Measurements from ENCODE around the gene ATIC.
"Not testable (repeated sequence)": the region's sequence is repeated elsewhere in the genome, so short reads cannot be mapped to it uniquely, and the experiment has no call there.

The ATIC gene

GRCh38 chr2:215358891-215359575 lies 47.2 kb downstream of the ATIC start:
- H3K36me3 ChIP-seq (ENCODE audit: control insufficient read depth in 1 of 2, insufficient read depth in 2 of 2, low read length in 2 of 2) = peaks cover 3 to 8% of the 10 kb centered on the region in 2 donors

GRCh38 chr2:215359576-215359922 lies 47.7 kb downstream of the ATIC start:
- Histone ChIP-seq H3K4me1 (ENCODE audit: control insufficient read depth in 1 of 2, insufficient read depth in 2 of 2, low read length in 2 of 2) (no peaks in the 10 kb centered on the region), H3K27ac (ENCODE audit: low read depth, low read length) (no peak overlapping the region), H3K9ac (ENCODE audit: low read depth in 1 of 2, low read length in 2 of 2) (no peak overlapping the region), H3K27me3 (ENCODE audit: control insufficient read depth in 1 of 2, insufficient read depth in 2 of 2, low read length in 2 of 2) (no peaks in the 10 kb centered on the region), H3K9me3 (ENCODE audit: control insufficient read depth in 1 of 2, low read length in 2 of 2) (no peaks in the 10 kb centered on the region), H3K4me3 (ENCODE audit: low read depth in 1 of 2, low read length in 2 of 2) (no peak overlapping the region), H3K36me3 (ENCODE audit: control insufficient read depth in 1 of 2, insufficient read depth in 2 of 2, low read length in 2 of 2) (peaks cover 4 to 8% of the 10 kb centered on the region in 2 donors)

More at GRCh38 chr2:215358891-215359575, 47.2 kb downstream of the ATIC start:
- Histone ChIP-seq H3K4me1 (ENCODE audit: control insufficient read depth in 1 of 2, insufficient read depth in 2 of 2, low read length in 2 of 2) (no peaks in the 10 kb centered on the region), H3K27me3 (ENCODE audit: control insufficient read depth in 1 of 2, insufficient read depth in 2 of 2, low read length in 2 of 2) (no peaks in the 10 kb centered on the region), H3K27ac (ENCODE audit: low read depth, low read length) (no peak overlapping the region), H3K4me3 (ENCODE audit: low read depth in 1 of 2, low read length in 2 of 2) (no peak overlapping the region), H3K9me3 (ENCODE audit: control insufficient read depth in 1 of 2, low read length in 2 of 2) (no peaks in the 10 kb centered on the region), H3K9ac (ENCODE audit: low read depth in 1 of 2, low read length in 2 of 2) (no peak overlapping the region)

- not testable (repeated sequence) for H3K4me3 ChIP-seq (ENCODE audit: low read depth in 1 of 2, low read length in 2 of 2); H3K9ac ChIP-seq (ENCODE audit: low read depth in 1 of 2, low read length in 2 of 2); H3K9me3 ChIP-seq (ENCODE audit: control insufficient read depth in 1 of 2, low read length in 2 of 2); H3K4me1 ChIP-seq (ENCODE audit: control insufficient read depth in 1 of 2, insufficient read depth in 2 of 2, low read length in 2 of 2); H3K27me3 ChIP-seq (ENCODE audit: control insufficient read depth in 1 of 2, insufficient read depth in 2 of 2, low read length in 2 of 2); H3K27ac ChIP-seq (ENCODE audit: low read depth, low read length); H3K36me3 ChIP-seq (ENCODE audit: control insufficient read depth in 1 of 2, insufficient read depth in 2 of 2, low read length in 2 of 2)
Measured at GRCh38 chr2:215360059-215360458, 48.2 kb downstream of the ATIC start.

GRCh38 chr2:215360596-215360995 lies 48.7 kb downstream of the ATIC start:
- H3K4me1 ChIP-seq (ENCODE audit: control insufficient read depth in 1 of 2, insufficient read depth in 2 of 2, low read length in 2 of 2) = no peaks in the 10 kb centered on the region
- no peaks in the 10 kb centered on the region for H3K9me3 ChIP-seq (ENCODE audit: control insufficient read depth in 1 of 2, low read length in 2 of 2)
- peaks cover 8 to 11% of the 10 kb centered on the region in 2 donors for H3K36me3 ChIP-seq (ENCODE audit: control insufficient read depth in 1 of 2, insufficient read depth in 2 of 2, low read length in 2 of 2)
- no peak overlapping the region for H3K4me3 ChIP-seq (ENCODE audit: low read depth in 1 of 2, low read length in 2 of 2)
- no peaks in the 10 kb centered on the region for H3K27me3 ChIP-seq (ENCODE audit: control insufficient read depth in 1 of 2, insufficient read depth in 2 of 2, low read length in 2 of 2)
- no peak overlapping the region for H3K27ac ChIP-seq (ENCODE audit: low read depth, low read length)
- H3K9ac ChIP-seq (ENCODE audit: low read depth in 1 of 2, low read length in 2 of 2) = no peak overlapping the region

- Histone ChIP-seq H3K9ac (ENCODE audit: low read depth in 1 of 2, low read length in 2 of 2) (no peak overlapping the region), H3K27me3 (ENCODE audit: control insufficient read depth in 1 of 2, insufficient read depth in 2 of 2, low read length in 2 of 2) (no peaks in the 10 kb centered on the region), H3K4me1 (ENCODE audit: control insufficient read depth in 1 of 2, insufficient read depth in 2 of 2, low read length in 2 of 2) (no peaks in the 10 kb centered on the region), H3K4me3 (ENCODE audit: low read depth in 1 of 2, low read length in 2 of 2) (no peak overlapping the region), H3K9me3 (ENCODE audit: control insufficient read depth in 1 of 2, low read length in 2 of 2) (no peaks in the 10 kb centered on the region), H3K27ac (ENCODE audit: low read depth, low read length) (no peak overlapping the region), H3K36me3 (ENCODE audit: control insufficient read depth in 1 of 2, insufficient read depth in 2 of 2, low read length in 2 of 2) (peaks cover 8 to 11% of the 10 kb centered on the region in 2 donors)
Measured at GRCh38 chr2:215361211-215361875, 49.5 kb downstream of the ATIC start.

GRCh38 chr2:215361876-215362561 lies 50.2 kb downstream of the ATIC start:
- Histone ChIP-seq H3K36me3 (ENCODE audit: control insufficient read depth in 1 of 2, insufficient read depth in 2 of 2, low read length in 2 of 2) (peaks cover 8 to 11% of the 10 kb centered on the region in 2 donors), H3K4me3 (ENCODE audit: low read depth in 1 of 2, low read length in 2 of 2) (no peak overlapping the region), H3K4me1 (ENCODE audit: control insufficient read depth in 1 of 2, insufficient read depth in 2 of 2, low read length in 2 of 2) (no peaks in the 10 kb centered on the region)

GRCh38 chr2:215362562-215362904 lies 50.7 kb downstream of the ATIC start:
- Histone ChIP-seq H3K9ac (ENCODE audit: low read depth in 1 of 2, low read length in 2 of 2) (no peak overlapping the region), H3K27ac (ENCODE audit: low read depth, low read length) (no peak overlapping the region), H3K27me3 (ENCODE audit: control insufficient read depth in 1 of 2, insufficient read depth in 2 of 2, low read length in 2 of 2) (no peaks in the 10 kb centered on the region), H3K4me3 (ENCODE audit: low read depth in 1 of 2, low read length in 2 of 2) (no peak overlapping the region), H3K9me3 (ENCODE audit: control insufficient read depth in 1 of 2, low read length in 2 of 2) (no peaks in the 10 kb centered on the region), H3K36me3 (ENCODE audit: control insufficient read depth in 1 of 2, insufficient read depth in 2 of 2, low read length in 2 of 2) (peaks cover 8 to 11% of the 10 kb centered on the region in 2 donors), H3K4me1 (ENCODE audit: control insufficient read depth in 1 of 2, insufficient read depth in 2 of 2, low read length in 2 of 2) (no peaks in the 10 kb centered on the region)

More at GRCh38 chr2:215361876-215362561, 50.2 kb downstream of the ATIC start:
- H3K27ac ChIP-seq (ENCODE audit: low read depth, low read length) = no peak overlapping the region
- no peaks in the 10 kb centered on the region for H3K9me3 ChIP-seq (ENCODE audit: control insufficient read depth in 1 of 2, low read length in 2 of 2)
- no peak overlapping the region for H3K9ac ChIP-seq (ENCODE audit: low read depth in 1 of 2, low read length in 2 of 2)
- no peaks in the 10 kb centered on the region for H3K27me3 ChIP-seq (ENCODE audit: control insufficient read depth in 1 of 2, insufficient read depth in 2 of 2, low read length in 2 of 2)

- H3K36me3 ChIP-seq (ENCODE audit: control insufficient read depth in 1 of 2, insufficient read depth in 2 of 2, low read length in 2 of 2) = peaks cover 8 to 11% of the 10 kb centered on the region in 2 donors
- no peaks in the 10 kb centered on the region for H3K4me1 ChIP-seq (ENCODE audit: control insufficient read depth in 1 of 2, insufficient read depth in 2 of 2, low read length in 2 of 2)
Measured at GRCh38 chr2:215363039-215363438, 51.2 kb downstream of the ATIC start.

GRCh38 chr2:215363461-215364156 lies 51.8 kb downstream of the ATIC start:
- H3K36me3 ChIP-seq (ENCODE audit: control insufficient read depth in 1 of 2, insufficient read depth in 2 of 2, low read length in 2 of 2) = peaks cover 8 to 11% of the 10 kb centered on the region in 2 donors
- no peaks in the 10 kb centered on the region for H3K27me3 ChIP-seq (ENCODE audit: control insufficient read depth in 1 of 2, insufficient read depth in 2 of 2, low read length in 2 of 2)
- H3K4me3 ChIP-seq (ENCODE audit: low read depth in 1 of 2, low read length in 2 of 2) = no peak overlapping the region
- no peak overlapping the region for H3K9ac ChIP-seq (ENCODE audit: low read depth in 1 of 2, low read length in 2 of 2)
- H3K27ac ChIP-seq (ENCODE audit: low read depth, low read length) = no peak overlapping the region
- H3K9me3 ChIP-seq (ENCODE audit: control insufficient read depth in 1 of 2, low read length in 2 of 2) = no peaks in the 10 kb centered on the region
- H3K4me1 ChIP-seq (ENCODE audit: control insufficient read depth in 1 of 2, insufficient read depth in 2 of 2, low read length in 2 of 2) = no peaks in the 10 kb centered on the region

More at GRCh38 chr2:215363039-215363438, 51.2 kb downstream of the ATIC start:
- no peak overlapping the region for H3K9ac ChIP-seq (ENCODE audit: low read depth in 1 of 2, low read length in 2 of 2)
- no peaks in the 10 kb centered on the region for H3K9me3 ChIP-seq (ENCODE audit: control insufficient read depth in 1 of 2, low read length in 2 of 2)
- H3K27me3 ChIP-seq (ENCODE audit: control insufficient read depth in 1 of 2, insufficient read depth in 2 of 2, low read length in 2 of 2) = no peaks in the 10 kb centered on the region
- H3K4me3 ChIP-seq (ENCODE audit: low read depth in 1 of 2, low read length in 2 of 2) = no peak overlapping the region
- no peak overlapping the region for H3K27ac ChIP-seq (ENCODE audit: low read depth, low read length)
